Prostate gland (tissue), 2 donors: Measurements from ENCODE around the gene XDH. TPM values are rescaled to one million over a fixed set of nuclear protein-coding genes. Genes with fewer than 3 reads are reported as not detected.

Experiments
- DNase-seq: peaks from one replicate; pipeline ENCODE4 v3.0.0-alpha.2; 2019; ENCODE audit warnings: low spot score
- H3K27ac ChIP-seq, 2 donors: fragments of 200-600 bp; sonication (generic); 2 replicates each; pipeline ENCODE4 v1.5.1; 2017 to 2019
- H3K27me3 ChIP-seq: fragments of 200-600 bp; sonication (generic); replicated peaks from 2 replicates; pipeline ENCODE4 v1.5.1; 2019; ENCODE audit not compliant: insufficient read depth
- H3K36me3 ChIP-seq, 2 donors: fragments of 200-600 bp; sonication (generic); 1 replicate in 1 of 2; 2 replicates in 1 of 2; pipeline versions ENCODE4 v1.5.1 to v1.8.1; 2017 to 2019
- H3K4me1 ChIP-seq: fragments of 200-600 bp; sonication (generic); replicated peaks from 2 replicates; pipeline ENCODE4 v1.5.1; 2019
- H3K4me3 ChIP-seq, 2 donors: fragments of 200-600 bp; sonication (generic); 2 replicates each; pipeline ENCODE4 v1.5.1; 2017 to 2019
- H3K9me3 ChIP-seq: fragments of 200-600 bp; sonication (generic); 2 replicates; pipeline ENCODE4 v1.5.1; 2017
- CTCF ChIP-seq, 4 experiments: fragments of 200-600 bp in 2 of 4; fragments of 450-650 bp in 2 of 4; sonication (generic) in 2 of 4; IDR thresholded peaks; 1 replicate in 3 of 4; 2 replicates in 1 of 4; pipeline ENCODE4 v1.5.1; 2016 to 2019; ENCODE audit warnings: antibody characterized with exemption in 4 of 4, mild to moderate bottlenecking in 2 of 4, moderate library complexity in 2 of 4
- POLR2A ChIP-seq: fragments of 450-650 bp; IDR thresholded peaks from one replicate; pipeline ENCODE4 v1.6.1; 2016; ENCODE audit warnings: antibody characterized with exemption, mild to moderate bottlenecking
- POLR2AphosphoS5 ChIP-seq: sonication (generic); formaldehyde crosslinking; IDR thresholded peaks from one replicate; pipeline ENCODE4 v1.6.1; 2017; ENCODE audit warnings: antibody characterized with exemption
- WGBS: methylation state at CpG from one replicate; pipeline ENCODE4 v1.1.5; 2018; 5-methylcytosine and 5-hydroxymethylcytosine counted together
- intact Hi-C: fragments of 100-400 bp; cut with DNase I; formaldehyde crosslinking; loops from one replicate; pipeline ENCODE4 v1.14.2; 2022
- total RNA-seq, 2 donors: library from RNA; depleted of rRNA; stranded (reverse); fragments of >200 nt; gene quantifications; one replicate each; pipeline ENCODE4 v1.1.0, GENCODE V29; 2016

XDH gene
- total RNA-seq, 2 donors from 2014 or later = 1.2 to 2.5 TPM

DNA sequence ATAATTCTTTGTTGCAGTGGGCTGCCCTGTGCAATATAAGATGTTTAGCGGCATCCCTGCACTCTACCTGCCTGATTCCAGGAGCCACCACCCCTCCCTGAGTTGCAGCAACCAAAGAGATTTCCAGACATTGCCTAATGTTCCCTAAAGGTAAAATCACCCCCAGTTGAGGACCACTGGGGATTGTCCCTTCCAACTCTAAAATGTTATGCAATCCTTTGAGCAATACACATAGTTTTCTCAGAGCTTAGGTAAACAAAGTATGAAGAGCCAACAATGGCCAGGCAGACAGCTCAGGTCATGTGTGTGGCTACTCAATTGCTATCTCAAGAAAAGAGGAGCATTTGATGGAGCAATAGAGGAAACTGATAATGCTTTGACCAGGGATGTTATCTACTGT is 87.0 kb downstream of the XDH start:
- WGBS = 100% methylated on average over 1 of the region's 1 CpG
- H3K27me3 ChIP-seq = no peaks in the 10 kb centered on the region
- H3K27ac ChIP-seq = no peak overlapping the region
- H3K4me1 ChIP-seq = no peaks in the 10 kb centered on the region
- no peaks in the 10 kb centered on the region for H3K36me3 ChIP-seq
- TF ChIP-seq POLR2A (no peak), CTCF (IDR thresholded peaks at IDR 0.05) (no peak), POLR2AphosphoS5 (no peak)
- H3K9me3 ChIP-seq = no peaks in the 10 kb centered on the region
- intact Hi-C loops = no loop called here
- H3K4me3 ChIP-seq = no peak overlapping the region
- no peak for DNase-seq

- TF ChIP-seq POLR2A (no peak), CTCF (IDR thresholded peaks at IDR 0.05) (no peak), POLR2AphosphoS5 (no peak)
- no peaks in the 10 kb centered on the region for H3K36me3 ChIP-seq
- H3K4me1 ChIP-seq = peaks cover 2% of the 10 kb centered on the region
- no peaks in the 10 kb centered on the region for H3K9me3 ChIP-seq
- intact Hi-C loops = no loop called here
- WGBS = 43% methylated on average over 5 of the region's 5 CpGs
- no peak overlapping the region for H3K4me3 ChIP-seq
- no peak for DNase-seq
- peak overlapping the region in 1 of 2 donors; percentile 2 for H3K27ac ChIP-seq
- H3K27me3 ChIP-seq = no peaks in the 10 kb centered on the region
These were observed 90.4 kb downstream of the XDH start for GRCh38 chr2:31324016-31324633.

GRCh38 chr2:31322371-31322770 is 92.2 kb downstream of the XDH start:
- Histone ChIP-seq H3K4me1 (peaks cover 2% of the 10 kb centered on the region), H3K27ac (no peak overlapping the region), H3K9me3 (no peaks in the 10 kb centered on the region), H3K27me3 (no peaks in the 10 kb centered on the region), H3K36me3 (no peaks in the 10 kb centered on the region), H3K4me3 (no peak overlapping the region)
- TF ChIP-seq POLR2A (no peak), CTCF (IDR thresholded peaks at IDR 0.05) (no peak), POLR2AphosphoS5 (no peak)
- DNase-seq = no peak
- 88% methylated on average over 1 of the region's 1 CpG for WGBS
- intact Hi-C loops = no loop called here

- DNase-seq = peak; percentile 39
- H3K27me3 ChIP-seq = no peaks in the 10 kb centered on the region
- H3K9me3 ChIP-seq = no peaks in the 10 kb centered on the region
- no peak overlapping the region for H3K27ac ChIP-seq
- no peak for TF ChIP-seq CTCF (IDR thresholded peaks at IDR 0.05)
- TF ChIP-seq POLR2A = no peak
- peak; percentile 62 for TF ChIP-seq POLR2AphosphoS5
- H3K36me3 ChIP-seq = no peaks in the 10 kb centered on the region
- no peak overlapping the region for H3K4me3 ChIP-seq
- H3K4me1 ChIP-seq = peaks cover 2% of the 10 kb centered on the region
- WGBS = 30% methylated on average over 6 of the region's 6 CpGs
- intact Hi-C loops = loop anchor here (5.0 kb wide), 1 partner anchor 82 kb away; no protein-coding TSS in a partner anchor
These were observed 95.0 kb downstream of the XDH start for GRCh38 chr2:31319406-31320175.
